Astrocyte of the spinal cord (primary cell): ENCODE results near the gene APLP1.

Source experiments
- DNase-seq: peaks from one replicate; pipeline ENCODE4 v3.0.0; 2011; ENCODE audit warnings: low read depth, low spot score
- H3K4me3 ChIP-seq: 2 replicates; pipeline ENCODE4 v1.5.1; 2011; ENCODE audit warnings: low read depth, mild to moderate bottlenecking, low read length, moderate library complexity
- CTCF ChIP-seq: IDR thresholded peaks from 2 replicates; pipeline ENCODE4 v1.5.1; 2012; ENCODE audit warnings: low read depth, mild to moderate bottlenecking, low read length, inconsistent platforms
- in situ Hi-C: cut with HindIII; loops from 2 replicates; pipeline ENCODE4 v1.10.0; 2017; ENCODE audit warnings: low sequenced_read_pairs

The APLP1 gene

GRCh38 chr19:35882114-35882832, 13.9 kb downstream of the APLP1 start:
- in situ Hi-C loops, result no loop called here
- DNase-seq, result peak; percentile 72
- no peak overlapping the region for H3K4me3 ChIP-seq
- peak; percentile 47 for TF ChIP-seq CTCF

GRCh38 chr19:35883882-35884281, 15.5 kb downstream of the APLP1 start:
- no peak for DNase-seq
- in situ Hi-C loops, result no loop called here

GRCh38 chr19:35885225-35885738, 16.9 kb downstream of the APLP1 start:
- no peak for TF ChIP-seq CTCF
- in situ Hi-C loops, result no loop called here
- DNase-seq, result no peak
- no peak overlapping the region for H3K4me3 ChIP-seq

More at GRCh38 chr19:35883882-35884281, 15.5 kb downstream of the APLP1 start:
- no peak overlapping the region for H3K4me3 ChIP-seq
- no peak for TF ChIP-seq CTCF

GRCh38 chr19:35885904-35886303, 17.5 kb downstream of the APLP1 start:
- no peak overlapping the region for H3K4me3 ChIP-seq
- TF ChIP-seq CTCF, result no peak
- DNase-seq, result no peak
- in situ Hi-C loops, result no loop called here

- TF ChIP-seq CTCF, result no peak
- H3K4me3 ChIP-seq, result no peak overlapping the region
- in situ Hi-C loops, result no loop called here
- no peak for DNase-seq
Observed at GRCh38 chr19:35887197-35887596, 18.8 kb downstream of the APLP1 start.

GRCh38 chr19:35888398-35888797, 20.0 kb downstream of the APLP1 start:
- no peak for DNase-seq
- in situ Hi-C loops, result no loop called here
- TF ChIP-seq CTCF, result no peak
- no peak overlapping the region for H3K4me3 ChIP-seq
